Activated T-helper 1 cell treated with anti-CD3 and anti-CD28 coated beads, Interleukin-12 subunit alpha, Interleukin-12 subunit beta, Interleukin-2, Interleukin-4 antibody, amounts not matched to agents 30 ng/mL and 10 ng/mL and 1 ng/mL, durations not matched to agents 14 hours and 24 hours and 36 hours (primary cell): ENCODE data around the gene TARBP1. TPM values are rescaled to one million over a fixed set of nuclear protein-coding genes. Genes with fewer than 3 reads are reported as not detected.

Source experiments
- DNase-seq: peaks from one replicate; pipeline ENCODE4 v3.0.0; 2021; ENCODE audit warnings: low spot score
- H3K27ac Mint-ChIP-seq: one replicate; pipeline ENCODE4 v1.8.0; 2021; ENCODE audit warnings: mild to moderate bottlenecking, mixed read lengths
- H3K27me3 Mint-ChIP-seq: one replicate; pipeline ENCODE4 v1.8.0; 2022; ENCODE audit warnings: mild to moderate bottlenecking, moderate library complexity, mixed read lengths; ENCODE audit not compliant: insufficient read depth
- H3K36me3 Mint-ChIP-seq: one replicate; pipeline ENCODE4 v1.8.0; 2021; ENCODE audit warnings: low read depth, mixed read lengths
- H3K4me1 Mint-ChIP-seq: one replicate; pipeline ENCODE4 v1.8.0; 2021; ENCODE audit warnings: low read depth, mixed read lengths
- H3K4me3 Mint-ChIP-seq: one replicate; pipeline ENCODE4 v1.8.0; 2021; ENCODE audit warnings: mild to moderate bottlenecking, moderate library complexity, mixed read lengths
- H3K9me3 Mint-ChIP-seq: one replicate; pipeline ENCODE4 v1.8.0; 2021; ENCODE audit warnings: mixed read lengths
- intact Hi-C: fragments of 100-400 bp; cut with micrococcal nuclease; formaldehyde crosslinking; loops from one replicate; pipeline ENCODE4 v1.15.1; 2024
- total RNA-seq: library from RNA; stranded (reverse); gene quantifications from 2 replicates; pipeline ENCODE4 v1.2.3, GENCODE V29; 2022

The TARBP1 gene
- total RNA-seq, 1 donor from 2014 or later: 71.7 TPM

DNA sequence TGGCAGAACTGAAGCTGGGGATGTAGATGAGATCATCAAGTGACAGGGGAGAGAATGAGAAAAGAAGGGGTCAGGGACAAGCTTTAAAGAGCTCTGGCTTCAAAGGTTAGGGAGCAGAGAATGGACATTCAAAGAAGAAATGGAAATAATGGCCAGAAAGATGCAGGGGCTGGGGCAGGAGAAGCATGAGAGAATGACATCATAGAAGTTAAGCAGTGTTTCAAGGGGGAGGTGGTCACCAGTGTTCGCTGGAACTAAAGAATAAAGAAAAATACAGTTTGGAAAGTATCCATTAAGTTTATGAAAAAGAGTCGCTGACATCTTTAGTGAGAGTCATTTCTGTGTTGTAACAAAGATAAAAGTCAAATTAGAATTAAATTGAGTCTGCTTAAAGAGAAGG is 44.3 kb downstream of the TARBP1 start:
- intact Hi-C loops: no loop called here
- H3K27me3 Mint-ChIP-seq: no peaks in the 10 kb centered on the region

DNA sequence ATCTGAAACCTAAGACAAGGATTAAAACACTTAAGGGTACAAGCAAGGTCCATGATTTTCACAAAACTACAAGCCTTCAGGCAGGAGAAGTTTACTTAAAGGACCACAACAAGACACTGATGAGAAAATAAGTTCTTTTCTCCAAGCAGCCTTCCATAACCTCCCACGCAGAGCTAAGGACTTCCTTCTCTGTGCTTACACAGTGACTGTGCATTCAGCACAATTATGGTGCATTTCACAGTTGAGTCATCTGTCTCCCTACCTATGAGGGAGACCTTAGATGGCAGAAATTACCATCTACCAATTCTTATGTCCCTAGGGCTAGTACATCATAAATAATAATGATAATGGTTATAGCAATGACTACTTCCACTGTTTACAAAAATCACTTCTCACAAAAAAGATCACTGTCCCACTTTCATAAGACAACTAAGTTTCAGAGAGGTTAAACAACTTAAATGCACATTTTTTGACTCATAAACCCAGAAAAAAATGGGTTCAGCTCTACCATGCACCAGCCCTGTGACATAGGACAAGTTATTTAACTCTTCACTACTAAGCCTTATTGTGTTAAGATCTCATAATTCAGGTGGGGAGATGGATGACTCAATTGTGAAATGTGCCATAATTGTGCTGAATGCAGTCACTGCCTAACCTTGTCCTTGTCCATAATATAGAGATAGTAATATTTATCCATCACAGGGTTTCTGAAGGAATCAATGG is 45.3 kb downstream of the TARBP1 start:
- no peak overlapping the region for H3K4me3 Mint-ChIP-seq
- H3K9me3 Mint-ChIP-seq: no peaks in the 10 kb centered on the region
- H3K36me3 Mint-ChIP-seq: peaks cover 55% of the 10 kb centered on the region
- peaks cover 13% of the 10 kb centered on the region for H3K4me1 Mint-ChIP-seq
- no peaks in the 10 kb centered on the region for H3K27me3 Mint-ChIP-seq
- peak overlapping the region; percentile 14 for H3K27ac Mint-ChIP-seq
- no peak for DNase-seq
- intact Hi-C loops: no loop called here

More for the DNA sequence above, 44.3 kb downstream of the TARBP1 start:
- DNase-seq: no peak
- H3K9me3 Mint-ChIP-seq: peaks cover 7% of the 10 kb centered on the region
- no peak overlapping the region for H3K27ac Mint-ChIP-seq
- H3K36me3 Mint-ChIP-seq: peaks cover 50% of the 10 kb centered on the region
- H3K4me1 Mint-ChIP-seq: peaks cover 13% of the 10 kb centered on the region
- no peak overlapping the region for H3K4me3 Mint-ChIP-seq

DNA sequence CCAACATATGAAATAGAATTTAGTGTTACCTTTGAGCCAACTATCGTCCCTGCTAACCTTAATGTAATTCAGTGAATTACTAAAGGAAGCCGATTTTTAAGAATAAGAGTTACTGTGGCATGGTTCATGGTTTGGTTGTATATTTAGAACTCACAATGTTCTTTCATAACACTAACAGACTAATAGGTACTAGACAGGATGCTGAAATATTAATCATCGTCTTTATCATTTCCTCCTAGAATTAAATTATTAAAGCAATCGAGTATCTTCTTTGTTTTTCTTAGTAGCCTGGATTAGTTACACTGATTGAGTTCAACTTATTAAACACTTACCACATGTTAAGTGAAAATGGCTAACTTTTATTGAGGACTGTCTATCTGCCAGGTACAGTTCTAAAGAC is 47.7 kb downstream of the TARBP1 start:
- H3K36me3 Mint-ChIP-seq: peaks cover 50% of the 10 kb centered on the region
- no peak overlapping the region for H3K27ac Mint-ChIP-seq
- H3K27me3 Mint-ChIP-seq: no peaks in the 10 kb centered on the region
- no peak for DNase-seq
- intact Hi-C loops: no loop called here
- peaks cover 13% of the 10 kb centered on the region for H3K4me1 Mint-ChIP-seq
- H3K4me3 Mint-ChIP-seq: no peak overlapping the region
- H3K9me3 Mint-ChIP-seq: no peaks in the 10 kb centered on the region

DNA sequence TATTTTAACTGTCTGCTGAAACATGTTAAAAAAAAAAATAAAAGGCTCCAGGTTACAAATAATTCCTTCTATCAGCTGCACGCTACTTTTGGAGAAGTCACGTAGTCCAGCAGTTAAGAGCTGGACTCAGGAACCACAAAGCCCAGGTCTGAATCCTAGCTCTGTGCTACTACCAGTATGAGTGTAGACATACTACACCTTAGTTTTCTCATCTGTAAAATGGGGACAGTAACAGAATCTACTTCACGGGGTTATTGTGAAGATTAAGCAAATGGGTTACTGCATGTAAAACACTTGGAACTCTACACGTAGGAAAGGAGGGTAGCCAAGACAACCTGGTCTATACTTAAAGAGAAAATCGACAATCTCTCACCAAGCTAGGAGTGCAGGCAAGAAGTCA is 48.3 kb downstream of the TARBP1 start:
- Mint-ChIP-seq H3K9me3 (no peaks in the 10 kb centered on the region), H3K36me3 (peaks cover 53% of the 10 kb centered on the region), H3K27ac (no peak overlapping the region), H3K27me3 (no peaks in the 10 kb centered on the region), H3K4me1 (peaks cover 13% of the 10 kb centered on the region), H3K4me3 (no peak overlapping the region)
- no peak for DNase-seq
- intact Hi-C loops: no loop called here

DNA sequence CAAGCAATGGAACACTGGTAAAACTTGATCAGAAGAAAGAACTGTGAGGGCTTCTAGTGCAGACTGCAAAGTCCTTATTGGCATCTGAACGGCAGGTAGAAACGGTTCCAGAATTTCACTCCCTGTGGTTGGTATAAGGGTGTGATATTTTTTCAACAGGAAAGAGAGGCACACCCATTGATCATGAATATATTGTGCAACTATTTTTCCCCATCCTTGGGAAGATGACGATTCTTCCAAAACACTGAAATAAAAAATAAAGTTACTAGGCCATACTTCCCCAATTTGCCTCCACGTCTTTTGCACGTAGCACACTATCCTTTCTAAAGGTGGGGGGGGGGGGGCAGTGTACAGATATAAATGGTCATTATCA is 49.6 kb downstream of the TARBP1 start:
- H3K9me3 Mint-ChIP-seq: no peaks in the 10 kb centered on the region

DNA sequence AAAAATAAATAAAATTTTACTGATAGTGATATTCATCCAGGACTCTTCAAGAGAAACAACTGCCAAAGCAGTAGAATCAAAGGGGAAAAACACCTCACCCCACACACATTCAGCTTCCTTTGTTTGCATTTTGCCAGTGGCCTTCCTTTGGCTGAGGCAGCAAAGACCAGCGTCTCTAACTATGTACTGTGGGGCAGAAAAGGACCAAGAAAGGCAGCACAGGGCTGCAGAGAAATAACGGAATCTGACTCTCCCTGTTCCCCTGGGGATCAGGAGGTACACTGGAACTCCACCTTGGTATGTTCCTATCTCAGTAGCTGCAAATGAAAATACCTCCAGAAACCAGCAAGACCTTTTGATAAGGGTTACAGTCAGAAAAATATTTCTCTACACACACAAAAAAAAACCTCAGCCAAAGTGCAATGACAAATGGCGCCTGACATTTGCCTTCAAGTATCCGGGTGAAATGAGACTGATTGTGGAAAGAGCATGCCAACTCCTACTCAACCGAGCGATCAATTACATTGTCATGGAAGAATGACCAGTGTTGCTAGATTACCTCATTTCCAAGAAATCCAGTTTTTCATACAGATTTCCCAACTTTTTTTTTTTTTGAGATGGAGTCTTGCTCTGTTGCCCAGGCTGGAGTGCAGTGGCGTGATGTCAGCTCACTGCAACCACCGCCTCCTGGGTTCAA is 50.9 kb downstream of the TARBP1 start:
- no peak overlapping the region for H3K27ac Mint-ChIP-seq
- peaks cover 47% of the 10 kb centered on the region for H3K36me3 Mint-ChIP-seq
- intact Hi-C loops: no loop called here
- H3K4me1 Mint-ChIP-seq: no peaks in the 10 kb centered on the region
- H3K27me3 Mint-ChIP-seq: no peaks in the 10 kb centered on the region
- DNase-seq: no peak
- no peaks in the 10 kb centered on the region for H3K9me3 Mint-ChIP-seq
- H3K4me3 Mint-ChIP-seq: no peak overlapping the region

More for the DNA sequence above, 49.6 kb downstream of the TARBP1 start:
- H3K4me3 Mint-ChIP-seq: no peak overlapping the region
- H3K27me3 Mint-ChIP-seq: no peaks in the 10 kb centered on the region
- DNase-seq: no peak
- H3K36me3 Mint-ChIP-seq: peaks cover 48% of the 10 kb centered on the region
- intact Hi-C loops: no loop called here
- peaks cover 9% of the 10 kb centered on the region for H3K4me1 Mint-ChIP-seq
- H3K27ac Mint-ChIP-seq: no peak overlapping the region

DNA sequence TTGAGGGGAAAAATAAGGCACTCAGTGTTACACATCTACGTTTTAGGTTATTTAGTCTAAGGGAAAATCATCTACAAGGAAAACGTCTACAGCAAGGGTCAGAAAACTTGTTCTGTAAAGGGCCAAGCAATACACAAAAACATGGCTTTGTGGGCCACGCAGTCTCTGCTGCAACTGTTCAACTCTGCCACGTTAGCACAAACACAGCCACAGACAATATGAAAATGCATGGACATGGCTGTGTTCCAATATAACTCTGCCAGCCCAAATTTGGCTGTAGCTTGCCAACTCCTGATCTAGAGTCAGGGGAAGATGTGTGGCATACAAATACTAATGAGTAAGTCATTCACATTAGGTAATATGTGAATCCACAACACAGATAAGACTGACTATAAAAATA is 65.0 kb downstream of the TARBP1 start:
- Mint-ChIP-seq H3K9me3 (no peaks in the 10 kb centered on the region), H3K4me3 (no peak overlapping the region), H3K36me3 (peaks cover 29% of the 10 kb centered on the region), H3K27ac (no peak overlapping the region), H3K4me1 (peaks cover 10% of the 10 kb centered on the region), H3K27me3 (no peaks in the 10 kb centered on the region)
- no peak for DNase-seq
- intact Hi-C loops: no loop called here

DNA sequence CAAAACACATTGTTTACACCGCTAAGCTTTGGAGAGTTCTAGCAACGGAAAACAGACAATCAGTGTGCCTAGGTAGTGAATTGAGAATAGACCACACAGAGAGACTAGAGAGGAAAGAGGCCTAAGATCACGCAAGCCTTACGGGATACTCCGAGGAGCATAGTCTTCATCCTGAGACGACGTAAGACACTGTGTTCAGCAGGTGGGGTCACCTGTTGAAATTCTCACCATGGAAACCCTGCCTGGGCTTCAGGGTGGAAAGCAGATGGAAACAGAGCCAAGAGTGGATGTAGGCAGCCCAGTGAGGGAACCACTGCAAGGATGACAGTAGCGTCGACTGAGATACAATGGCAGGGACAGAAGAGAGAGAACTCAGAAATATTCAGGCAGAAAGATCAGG is 65.5 kb downstream of the TARBP1 start:
- Mint-ChIP-seq H3K4me3 (no peak overlapping the region), H3K4me1 (peaks cover 16% of the 10 kb centered on the region), H3K27ac (no peak overlapping the region), H3K36me3 (peaks cover 30% of the 10 kb centered on the region), H3K9me3 (no peaks in the 10 kb centered on the region), H3K27me3 (no peaks in the 10 kb centered on the region)
- intact Hi-C loops: no loop called here
- DNase-seq: no peak

DNA sequence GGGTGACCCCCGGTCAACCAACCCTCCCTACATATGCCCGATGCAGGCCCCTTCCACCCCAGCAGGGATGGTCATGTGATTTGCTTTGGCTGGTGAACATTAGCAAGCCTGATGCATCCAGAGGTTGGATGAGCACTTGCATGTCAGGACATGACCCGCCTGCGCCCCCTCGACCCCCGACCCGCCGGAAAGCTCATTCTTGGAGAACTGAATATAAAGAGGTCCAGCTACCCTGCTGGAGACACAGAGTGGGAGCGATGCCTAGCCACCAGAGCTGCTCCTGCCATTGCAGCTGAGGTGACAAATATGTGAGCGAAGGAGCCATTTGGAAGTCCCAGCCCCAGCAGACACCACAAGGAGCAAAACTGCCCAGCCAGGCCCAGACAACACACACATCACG is 66.1 kb downstream of the TARBP1 start:
- Mint-ChIP-seq H3K9me3 (no peaks in the 10 kb centered on the region), H3K36me3 (peaks cover 32% of the 10 kb centered on the region), H3K4me3 (no peak overlapping the region), H3K4me1 (peaks cover 19% of the 10 kb centered on the region), H3K27ac (no peak overlapping the region), H3K27me3 (no peaks in the 10 kb centered on the region)
- DNase-seq: no peak
- intact Hi-C loops: no loop called here

DNA sequence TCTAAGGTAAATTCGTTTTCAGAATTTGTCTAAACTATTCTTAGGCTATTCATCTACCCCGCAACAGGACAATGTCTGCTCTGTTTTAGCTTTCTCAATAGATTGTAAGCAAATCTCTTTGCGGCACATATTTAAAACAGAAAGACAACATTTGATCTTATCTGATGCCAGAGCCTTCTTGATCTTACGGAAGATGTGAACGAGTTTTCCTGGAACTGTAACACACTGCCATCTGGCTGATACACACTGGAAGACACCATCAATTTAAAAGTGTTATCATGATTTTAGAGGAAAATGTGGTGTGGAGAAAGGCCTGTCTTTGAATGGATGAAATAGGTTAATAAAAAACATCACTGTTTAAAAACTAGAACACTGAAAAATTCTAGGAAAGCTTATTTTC is 69.7 kb downstream of the TARBP1 start:
- Mint-ChIP-seq H3K4me1 (peaks cover 40% of the 10 kb centered on the region), H3K9me3 (no peaks in the 10 kb centered on the region), H3K4me3 (peak overlapping the region; percentile 56), H3K36me3 (peaks cover 35% of the 10 kb centered on the region), H3K27me3 (no peaks in the 10 kb centered on the region), H3K27ac (peak overlapping the region; percentile 85)
- intact Hi-C loops: loop anchor here (1.0 to 10.0 kb wide), 8 partner anchors 36 to 295 kb away; partner anchors contain the start of genes COA6 and TARBP1
- peak; percentile 19 for DNase-seq

DNA sequence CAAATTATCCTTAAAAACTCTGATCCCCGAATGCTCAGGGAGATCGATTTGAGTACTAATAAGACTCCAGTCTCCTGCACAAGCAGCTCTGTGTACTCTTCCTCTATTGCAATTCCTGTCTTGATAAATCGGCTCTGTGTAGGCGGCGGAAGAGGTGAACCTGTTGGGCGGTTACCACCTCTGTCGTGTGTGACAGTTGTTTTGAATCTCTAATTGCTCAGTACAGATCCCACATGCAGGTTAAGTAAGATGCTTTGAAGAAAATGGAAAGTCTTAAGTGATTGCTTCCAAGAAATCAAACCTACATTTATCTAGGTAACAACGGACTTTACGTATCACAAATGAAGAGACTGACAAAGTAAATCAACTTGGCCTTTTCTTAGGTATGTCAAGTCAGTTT is 70.2 kb downstream of the TARBP1 start:
- DNase-seq: peak; percentile 49
- intact Hi-C loops: loop anchor here (1.0 to 10.0 kb wide), 9 partner anchors 8 to 294 kb away; partner anchors contain the start of genes COA6 and TARBP1
- peaks cover 40% of the 10 kb centered on the region for H3K4me1 Mint-ChIP-seq
- peaks cover 34% of the 10 kb centered on the region for H3K36me3 Mint-ChIP-seq
- H3K27ac Mint-ChIP-seq: peak overlapping the region; percentile 91
- no peaks in the 10 kb centered on the region for H3K27me3 Mint-ChIP-seq
- peak overlapping the region; percentile 56 for H3K4me3 Mint-ChIP-seq
- H3K9me3 Mint-ChIP-seq: no peaks in the 10 kb centered on the region

DNA sequence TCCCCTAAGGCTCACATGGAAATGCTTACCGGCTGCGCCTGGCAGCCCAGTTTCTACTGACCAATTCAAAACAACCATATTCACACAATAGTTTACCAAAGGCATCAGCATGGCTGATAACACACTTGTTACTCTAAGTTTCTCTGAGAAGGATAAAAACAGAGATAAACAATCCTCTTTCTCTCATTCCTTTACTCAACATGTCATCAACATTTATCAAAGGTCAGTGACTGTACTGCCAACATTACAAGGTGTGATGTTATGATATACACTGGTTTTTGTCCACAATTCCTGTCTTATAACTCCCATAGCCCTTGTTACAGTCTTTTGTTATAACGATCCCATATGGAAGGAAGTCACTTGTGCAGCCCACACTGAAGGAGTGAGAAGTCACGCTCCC is 72.1 kb downstream of the TARBP1 start:
- H3K27ac Mint-ChIP-seq: no peak overlapping the region
- H3K27me3 Mint-ChIP-seq: no peaks in the 10 kb centered on the region
- peaks cover 49% of the 10 kb centered on the region for H3K4me1 Mint-ChIP-seq
- DNase-seq: no peak
- H3K36me3 Mint-ChIP-seq: peaks cover 32% of the 10 kb centered on the region
- no peaks in the 10 kb centered on the region for H3K9me3 Mint-ChIP-seq
- intact Hi-C loops: loop anchor here (5.0 to 10.0 kb wide), 3 partner anchors 50 to 198 kb away; no protein-coding TSS in a partner anchor
- H3K4me3 Mint-ChIP-seq: no peak overlapping the region

DNA sequence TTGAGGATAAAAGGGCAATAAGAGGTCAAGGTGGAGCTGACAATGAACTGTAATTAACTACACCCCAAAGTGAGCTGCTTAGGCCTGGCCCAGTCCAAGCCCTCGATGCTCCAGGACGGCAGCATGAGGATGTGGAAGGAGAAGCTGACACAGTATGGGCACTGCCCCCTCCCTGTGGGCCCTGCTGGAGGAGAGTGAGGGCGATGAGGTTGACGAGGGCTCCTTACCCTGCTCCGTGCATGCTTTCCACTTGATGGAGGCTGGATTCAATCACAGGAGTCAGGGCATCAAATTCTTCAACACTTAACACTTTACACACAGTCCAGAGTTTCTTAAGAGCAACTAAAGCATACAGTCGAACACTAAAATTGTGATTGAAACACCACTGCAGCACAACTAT is 73.3 kb downstream of the TARBP1 start:
- H3K4me3 Mint-ChIP-seq: no peak overlapping the region
- DNase-seq: no peak
- intact Hi-C loops: loop anchor here (5.0 to 10.0 kb wide), 3 partner anchors 48 to 199 kb away; no protein-coding TSS in a partner anchor
- H3K4me1 Mint-ChIP-seq: peaks cover 61% of the 10 kb centered on the region
- H3K36me3 Mint-ChIP-seq: peaks cover 35% of the 10 kb centered on the region
- H3K27me3 Mint-ChIP-seq: no peaks in the 10 kb centered on the region
- H3K27ac Mint-ChIP-seq: peak overlapping the region; percentile 16
- no peaks in the 10 kb centered on the region for H3K9me3 Mint-ChIP-seq
